K562 (cell line): ENCODE results near the gene USP20. TPM values are rescaled to one million over a fixed set of nuclear protein-coding genes. Genes with fewer than 3 reads are reported as not detected.
A peak's percentile ranks its signal among the peaks of the same experiment; 100 is the strongest.

Experiments used
- CTCFL ChIP-seq: IDR thresholded peaks from 2 replicates; pipeline ENCODE4 v1.6.1; 2011; ENCODE audit warnings: borderline replicate concordance, low read depth, mild to moderate bottlenecking, moderate library complexity, low read length; ENCODE audit not compliant: insufficient read depth, poor library complexity, severe bottlenecking
- DIDO1 ChIP-seq: fragments of 450-650 bp; IDR thresholded peaks from 2 replicates; pipeline ENCODE4 v1.6.1; 2016; ENCODE audit warnings: low read depth, missing biosample characterization, missing genetic modification characterization
- ETV6 ChIP-seq, 3 experiments: fragments of 150-350 bp in 1 of 3; sonication (generic) in 1 of 3; formaldehyde crosslinking in 1 of 3; IDR thresholded peaks; 2 replicates each; pipeline versions ENCODE4 v1.6.1 to v1.8.0; 2014 to 2022; ENCODE audit warnings: borderline replicate concordance in 2 of 3, low read depth in 2 of 3, antibody characterized with exemption in 1 of 3, low read length in 1 of 3, mild to moderate bottlenecking in 1 of 3, missing genetic modification reagents in 1 of 3
- GTF3C2 ChIP-seq: IDR thresholded peaks from 3 replicates; pipeline ENCODE4 v1.6.1; 2011; ENCODE audit warnings: borderline replicate concordance, mild to moderate bottlenecking, moderate library complexity; ENCODE audit not compliant: insufficient read length; ENCODE audit errors: extremely low read depth
- HNRNPUL1 ChIP-seq: fragments of 200-400 bp; formaldehyde crosslinking; IDR thresholded peaks from 2 replicates; pipeline ENCODE4 v1.6.1; 2017; ENCODE audit warnings: low read length
- MAX ChIP-seq: sonication (generic); formaldehyde crosslinking; IDR thresholded peaks from 2 replicates; pipeline ENCODE4 v1.9.0; 2022; ENCODE audit warnings: mild to moderate bottlenecking, missing genetic modification reagents
- NCOA4 ChIP-seq: fragments of 450-650 bp; IDR thresholded peaks from 2 replicates; pipeline ENCODE4 v1.6.1; 2018; ENCODE audit warnings: mild to moderate bottlenecking; ENCODE audit not compliant: partially characterized antibody
- NFE2 ChIP-seq: IDR thresholded peaks from 2 replicates; pipeline ENCODE4 v1.6.1; 2014; ENCODE audit warnings: antibody characterized with exemption, low read depth
- NFE2L1 ChIP-seq: fragments of 450-650 bp; IDR thresholded peaks from 2 replicates; pipeline ENCODE4 v1.6.1; 2016; ENCODE audit warnings: missing genetic modification characterization, low read depth, mild to moderate bottlenecking, missing compliant biosample characterization, moderate library complexity, borderline replicate concordance
- POLR2G ChIP-seq: fragments of 200-400 bp; formaldehyde crosslinking; IDR thresholded peaks from 2 replicates; pipeline ENCODE4 v1.6.1; 2017; ENCODE audit warnings: low read depth, mild to moderate bottlenecking, antibody characterized with exemption, low read length, moderate library complexity
- ZBTB7A ChIP-seq: IDR thresholded peaks from 2 replicates; pipeline ENCODE4 v1.6.1; 2011; ENCODE audit warnings: low read depth, mild to moderate bottlenecking, low read length, moderate library complexity, borderline replicate concordance; ENCODE audit not compliant: control insufficient read depth
- ZNF12 ChIP-seq: sonication (generic); formaldehyde crosslinking; IDR thresholded peaks from 2 replicates; pipeline ENCODE4 v1.4.0; 2020; ENCODE audit warnings: mild to moderate bottlenecking, missing genetic modification reagents
- ZNF253 ChIP-seq: fragments of 250-450 bp; sonication (Bioruptor Pico); conservative IDR thresholded peaks from 2 replicates; pipeline ENCODE4 v1.6.1; 2021; ENCODE audit warnings: mild to moderate bottlenecking
- ZNF57 ChIP-seq: fragments of 450-650 bp; formaldehyde crosslinking; IDR thresholded peaks from 2 replicates; pipeline ENCODE4 v1.4.0; 2020; ENCODE audit warnings: mild to moderate bottlenecking, moderate library complexity
- ZNF592 ChIP-seq: fragments of 450-650 bp; IDR thresholded peaks from 2 replicates; pipeline ENCODE4 v1.6.1; 2017; ENCODE audit warnings: antibody characterized with exemption, mild to moderate bottlenecking
- ZNF76 ChIP-seq: fragments of 250-450 bp; sonication (Bioruptor Pico); IDR thresholded peaks from 2 replicates; pipeline ENCODE4 v1.4.0; 2020; ENCODE audit warnings: mild to moderate bottlenecking, moderate library complexity, borderline replicate concordance
- ZNF77 ChIP-seq: fragments of 250-450 bp; sonication (Bioruptor Pico); IDR thresholded peaks from 2 replicates; pipeline ENCODE4 v1.5.0; 2020
- polyA plus RNA-seq, 8 experiments: library from polyadenylated mRNA; depleted of rRNA in 4 of 8; stranded (reverse) in 5 of 8; unstranded in 3 of 8; fragments of >200 nt; fragmentation: Nextera tagmentation in 2 of 8; fragmentation: Illumina TruSeq in 1 of 8; extraction: Ambion mirVana in 2 of 8; extraction: Trizol in 1 of 8; gene quantifications; 2 replicates each; pipeline versions ENCODE4 v1.2.1 to v1.2.3, GENCODE V29; 2011 to 2014; ENCODE audit warnings: inconsistent platforms in 1 of 8, missing spikeins in 1 of 8
- total RNA-seq, 7 experiments: library from RNA; depleted of rRNA in 6 of 7; stranded (reverse); fragments of >200 nt in 6 of 7; fragmentation: Illumina TruSeq in 2 of 7; extraction: Trizol in 2 of 7; gene quantifications; 2 replicates each; pipeline versions ENCODE4 v1.2.1 to v1.2.3, GENCODE V29; 2011 to 2021; ENCODE audit warnings: low replicate concordance in 1 of 7

The USP20 gene
- total and polyA plus RNA-seq, 9 of the 15 experiments (the other 6 are each of a cell fraction or from before 2014, with no cell fraction given), result 1.9 to 136 (median 49.1) TPM

- no peak for TF ChIP-seq ETV6 (IDR thresholded peaks at IDR 0.05; ENCODE audit: borderline replicate concordance in 1 of 2, low read depth in 2 of 2, low read length in 1 of 2)
- TF ChIP-seq ETV6 (CRISPR knock-in tag; IDR thresholded peaks at IDR 0.05; ENCODE audit: borderline replicate concordance), result no peak
- TF ChIP-seq ZNF12 (CRISPR knock-in tag), result no peak
- no peak for TF ChIP-seq ZNF253 (CRISPR knock-in tag)
- TF ChIP-seq POLR2G, result peak; percentile 26; the same call in 1 of the 2 replicates
- peak; percentile 74; the same call in 1 of the 2 replicates for TF ChIP-seq NFE2L1 (tag)
- TF ChIP-seq ZNF592, result no peak
- TF ChIP-seq MAX (CRISPR knock-in tag), result no peak
- TF ChIP-seq CTCFL, result no peak
- no peak for TF ChIP-seq NCOA4
- no peak for TF ChIP-seq ZNF76 (CRISPR knock-in tag)
- no peak for TF ChIP-seq HNRNPUL1
- TF ChIP-seq GTF3C2, result no peak
- 0 out of 2 replicates have a peak, but pooled peaks have one; percentile 12 for TF ChIP-seq ZNF57
- no peak for TF ChIP-seq ZBTB7A
- peak; percentile 84 for TF ChIP-seq NFE2
- no peak for TF ChIP-seq DIDO1 (tag)
- no peak for TF ChIP-seq ZNF77
Measured at GRCh38 chr9:129864991-129865647, 29.9 kb downstream of the USP20 start (continued).
